ENCODE results near the gene POT1. TPM values are rescaled to one million over a fixed set of nuclear protein-coding genes. Genes with fewer than 3 reads are reported as not detected.

Gene POT1
- total and polyA plus RNA-seq, 2 donors (not counting 3 experiments of a cell fraction or from before 2014, with no cell fraction given) = 11.1 to 22.4 TPM

DNA sequence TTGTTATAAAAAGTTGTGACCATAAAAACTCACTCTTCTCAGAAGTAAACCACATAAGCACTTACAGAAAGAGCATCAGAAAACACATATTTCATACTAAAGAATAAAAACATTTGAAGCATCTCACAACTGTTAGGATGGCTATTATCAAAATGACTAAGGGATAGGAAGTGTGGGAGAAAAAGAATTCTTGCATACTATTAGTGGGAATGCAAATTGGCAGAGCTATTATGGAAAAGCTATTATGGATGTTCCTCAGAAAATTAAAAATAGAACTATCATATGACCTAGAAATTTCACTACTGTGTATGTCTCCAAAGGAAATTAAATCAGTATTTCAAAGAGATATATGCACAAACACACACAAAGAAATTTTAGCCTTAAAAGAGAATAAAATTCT is 25.2 kb upstream of the POT1 start:
- Histone ChIP-seq H3K9me1 (replicated peaks; ENCODE audit: control insufficient read depth, extremely low read depth, insufficient read depth, low read length) (no peaks in the 10 kb centered on the region), H2AFZ (ENCODE audit: low read depth, low read length) (no peak overlapping the region), H3K36me3 (ENCODE audit: control insufficient read depth in 2 of 2, extremely low read depth in 1 of 2, insufficient read depth in 2 of 2, low read length in 2 of 2) (no peaks in the 10 kb centered on the region), H3K79me2 (ENCODE audit: control insufficient read depth, insufficient read depth, low read length) (no peaks in the 10 kb centered on the region), H3K27me3 (ENCODE audit: control insufficient read depth in 2 of 2, insufficient read depth in 2 of 2, low read length in 2 of 2) (no peaks in the 10 kb centered on the region), H3K4me3 (replicated peaks in 1 of 3; ENCODE audit: insufficient read depth in 1 of 3, low read depth in 1 of 3, low read length in 3 of 3) (no peak overlapping the region), H3K4me2 (ENCODE audit: insufficient read depth, low read length) (no peak overlapping the region), H3K4me1 (ENCODE audit: control insufficient read depth, extremely low read depth, insufficient read depth, low read length) (no peaks in the 10 kb centered on the region), H3K9ac (replicated peaks; ENCODE audit: extremely low read depth, insufficient read depth, low read length) (no peak overlapping the region), H3K27ac (ENCODE audit: insufficient read depth, low read depth, low read length) (no peak overlapping the region), H4K20me1 (replicated peaks; ENCODE audit: control insufficient read depth, extremely low read depth, insufficient read depth, low read length) (no peaks in the 10 kb centered on the region), H3K9me3 (replicated peaks; ENCODE audit: control insufficient read depth, insufficient read depth, low read length) (no peaks in the 10 kb centered on the region)
- dilution Hi-C loops (cut with MboI; ENCODE audit: extremely low pct_ligation_motif_present, low sequenced_read_pairs) (no loop called here), intact Hi-C loops (cut with micrococcal nuclease) (no loop called here)
- FAIRE-seq (no peak), DNase-seq (ENCODE audit: low read depth, low spot score) (no peak)
- TF ChIP-seq, protein P1, sequence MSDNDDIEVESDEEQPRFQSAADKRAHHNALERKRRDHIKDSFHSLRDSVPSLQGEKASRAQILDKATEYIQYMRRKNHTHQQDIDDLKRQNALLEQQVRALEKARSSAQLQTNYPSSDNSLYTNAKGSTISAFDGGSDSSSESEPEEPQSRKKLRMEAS (IDR thresholded peaks at IDR 0.05; ENCODE audit: insufficient read depth, insufficient read length) = no peak
- TF ChIP-seq POLR2AphosphoS5 (IDR thresholded peaks at IDR 0.05; ENCODE audit: insufficient read depth, low read depth, low read length) (no peak), FOS (IDR thresholded peaks at IDR 0.05; ENCODE audit: borderline replicate concordance, insufficient read depth, low read length) (no peak), EZH2 (IDR thresholded peaks at IDR 0.05; ENCODE audit: borderline replicate concordance, low read depth, low read length, severe bottlenecking) (no peak)
- ChIA-PET POLR2A (no interaction called here), CTCF (no interaction called here)
- BruUV-seq (replicated peaks) = no TSS peak

- DNase-seq (ENCODE audit: low read depth, low spot score) = no peak
- H3K27ac ChIP-seq (ENCODE audit: insufficient read depth, low read depth, low read length) = no peak overlapping the region
- H3K9me1 ChIP-seq (replicated peaks; ENCODE audit: control insufficient read depth, extremely low read depth, insufficient read depth, low read length) = no peaks in the 10 kb centered on the region
- no peaks in the 10 kb centered on the region for H3K9me3 ChIP-seq (replicated peaks; ENCODE audit: control insufficient read depth, insufficient read depth, low read length)
- FAIRE-seq = no peak
- H3K79me2 ChIP-seq (ENCODE audit: control insufficient read depth, insufficient read depth, low read length) = no peaks in the 10 kb centered on the region
- H3K4me1 ChIP-seq (ENCODE audit: control insufficient read depth, extremely low read depth, insufficient read depth, low read length) = no peaks in the 10 kb centered on the region
- no peak overlapping the region for H3K4me3 ChIP-seq (replicated peaks in 1 of 3; ENCODE audit: insufficient read depth in 1 of 3, low read depth in 1 of 3, low read length in 3 of 3)
- no peak for TF ChIP-seq CTCF (IDR thresholded peaks at IDR 0.05; ENCODE audit: extremely low read depth in 1 of 2, insufficient read depth in 1 of 2, low read depth in 1 of 2, low read length in 2 of 2)
- TF ChIP-seq MYC (IDR thresholded peaks at IDR 0.05; ENCODE audit: low read depth, low read length) = no peak
- no peak for TF ChIP-seq FOS (IDR thresholded peaks at IDR 0.05; ENCODE audit: borderline replicate concordance, insufficient read depth, low read length)
- no peak for TF ChIP-seq POLR2AphosphoS5 (IDR thresholded peaks at IDR 0.05; ENCODE audit: insufficient read depth, low read depth, low read length)
- no peak for TF ChIP-seq GATA2 (IDR thresholded peaks at IDR 0.05; ENCODE audit: insufficient read depth, insufficient read length, low read depth, low read length)
- TF ChIP-seq POLR2A (IDR thresholded peaks at IDR 0.05; ENCODE audit: low read depth, low read length) = no peak
- TF ChIP-seq EZH2 (IDR thresholded peaks at IDR 0.05; ENCODE audit: borderline replicate concordance, low read depth, low read length, severe bottlenecking) = no peak
- H3K9ac ChIP-seq (replicated peaks; ENCODE audit: extremely low read depth, insufficient read depth, low read length) = no peak overlapping the region
- dilution Hi-C loops (cut with MboI; ENCODE audit: extremely low pct_ligation_motif_present, low sequenced_read_pairs) (no loop called here), intact Hi-C loops (cut with micrococcal nuclease) (no loop called here)
- BruUV-seq (replicated peaks) = no TSS peak
- no peak overlapping the region for H2AFZ ChIP-seq (ENCODE audit: low read depth, low read length)
- no peak overlapping the region for H3K4me2 ChIP-seq (ENCODE audit: insufficient read depth, low read length)
- H4K20me1 ChIP-seq (replicated peaks; ENCODE audit: control insufficient read depth, extremely low read depth, insufficient read depth, low read length) = no peaks in the 10 kb centered on the region
- POLR2A ChIA-PET = no interaction called here
- no peaks in the 10 kb centered on the region for H3K36me3 ChIP-seq (ENCODE audit: control insufficient read depth in 2 of 2, extremely low read depth in 1 of 2, insufficient read depth in 2 of 2, low read length in 2 of 2)
- CTCF ChIA-PET = no interaction called here
- H3K27me3 ChIP-seq (ENCODE audit: control insufficient read depth in 2 of 2, insufficient read depth in 2 of 2, low read length in 2 of 2) = no peaks in the 10 kb centered on the region
Observed at GRCh38 chr7:124945680-124946079, 16.1 kb upstream of the POT1 start.
